CD4-positive, CD25-positive, alpha-beta regulatory T cell (primary cell): Measurements from ENCODE around the gene NPTX1. TPM values are rescaled to one million over a fixed set of nuclear protein-coding genes. Genes with fewer than 3 reads are reported as not detected.

Experiments
- ATAC-seq, 2 donors: fragments of 150-1000 bp; cut with Tn5 transposase; one replicate each; pipeline ENCODE4 v1.10.0; 2021; ENCODE audit warnings: low read depth in 2 of 2, moderate number of reproducible peaks in 2 of 2, moderate library complexity in 1 of 2
- DNase-seq, 3 donors: peaks; one replicate each; pipeline versions ENCODE4 v3.0.0 to v3.0.0-alpha.2; 2012 to 2022; ENCODE audit warnings: mixed read lengths in 1 of 3
- H3K27ac ChIP-seq: one replicate; pipeline ENCODE4 v1.7.0; 2013; ENCODE audit warnings: mild to moderate bottlenecking, low read length; ENCODE audit not compliant: insufficient read depth, poor library complexity, severe bottlenecking
- H3K27me3 ChIP-seq: one replicate; pipeline ENCODE4 v1.7.0; 2013; ENCODE audit warnings: low read length; ENCODE audit not compliant: control insufficient read depth, insufficient read depth
- H3K36me3 ChIP-seq: one replicate; pipeline ENCODE4 v1.7.0; 2013; ENCODE audit warnings: mild to moderate bottlenecking, low read length, moderate library complexity; ENCODE audit not compliant: control insufficient read depth, insufficient read depth
- H3K4me1 ChIP-seq: 2 replicates; pipeline ENCODE4 v1.7.0; 2013; ENCODE audit warnings: mild to moderate bottlenecking, low read length; ENCODE audit not compliant: insufficient read depth, control insufficient read depth, poor library complexity, severe bottlenecking
- H3K4me3 ChIP-seq: one replicate; pipeline ENCODE4 v1.7.0; 2013; ENCODE audit warnings: low read depth, mild to moderate bottlenecking, low read length, moderate library complexity
- H3K9me3 ChIP-seq, 2 experiments: 1 replicate in 1 of 2; 2 replicates in 1 of 2; pipeline ENCODE4 v1.7.0; 2013; ENCODE audit warnings: low read length in 2 of 2, mild to moderate bottlenecking in 1 of 2, moderate library complexity in 1 of 2; ENCODE audit not compliant: control insufficient read depth in 2 of 2
- H3K27ac Mint-ChIP-seq, 3 donors: one replicate each; pipeline ENCODE4 v1.8.0; 2020 to 2022; ENCODE audit warnings: mild to moderate bottlenecking in 3 of 3, mixed read lengths in 3 of 3, moderate library complexity in 2 of 3
- H3K27me3 Mint-ChIP-seq: one replicate; pipeline ENCODE4 v1.8.0; 2022; ENCODE audit warnings: mild to moderate bottlenecking, mixed read lengths
- H3K36me3 Mint-ChIP-seq: one replicate; pipeline ENCODE4 v1.8.0; 2020; ENCODE audit warnings: mixed read lengths
- H3K4me1 Mint-ChIP-seq, 4 donors: one replicate each; pipeline ENCODE4 v1.8.0; 2020 to 2022; ENCODE audit warnings: mixed read lengths in 4 of 4, mild to moderate bottlenecking in 1 of 4
- H3K4me3 Mint-ChIP-seq, 4 donors: one replicate each; pipeline ENCODE4 v1.8.0; 2020 to 2022; ENCODE audit warnings: mild to moderate bottlenecking in 4 of 4, mixed read lengths in 4 of 4, moderate library complexity in 3 of 4
- H3K9me3 Mint-ChIP-seq, 7 donors: one replicate each; pipeline ENCODE4 v1.8.0; 2020 to 2022; ENCODE audit warnings: mixed read lengths in 7 of 7, mild to moderate bottlenecking in 3 of 7, moderate library complexity in 2 of 7
- polyA plus RNA-seq, 4 donors: library from polyadenylated mRNA; unstranded; fragments of 300-500 nt; fragmentation: Illumina TruSeq; gene quantifications; one replicate each; pipeline ENCODE4 v1.2.3, GENCODE V29; 2021
- total RNA-seq: library from RNA; stranded (reverse); gene quantifications from one replicate; pipeline ENCODE4 v1.2.3, GENCODE V29; 2022

NPTX1 gene
- total and polyA plus RNA-seq, 5 donors from 2014 or later, result 0.07 to 0.22 TPM; not detected in 3

- no peaks in the 10 kb centered on the region for H3K9me3 ChIP-seq
- peaks cover 12% of the 10 kb centered on the region for H3K27me3 ChIP-seq
- H3K27ac ChIP-seq, result no peak overlapping the region
- H3K4me3 ChIP-seq, result no peak overlapping the region
- no peak overlapping the region for H3K27ac Mint-ChIP-seq
- no peaks in the 10 kb centered on the region for H3K36me3 ChIP-seq
- peaks cover 54% of the 10 kb centered on the region for H3K27me3 Mint-ChIP-seq
- H3K4me1 Mint-ChIP-seq, result peaks cover 0 to 5% (median 0%) of the 10 kb centered on the region in 4 donors
- H3K9me3 Mint-ChIP-seq, result peaks cover 0 to 2% (median 0%) of the 10 kb centered on the region in 7 donors
- DNase-seq (no peak), ATAC-seq (no peak)
- H3K36me3 Mint-ChIP-seq, result no peaks in the 10 kb centered on the region
- H3K4me3 Mint-ChIP-seq, result no peak overlapping the region
- H3K4me1 ChIP-seq, result peaks cover 24% of the 10 kb centered on the region
These were observed 5.1 kb upstream of the NPTX1 start for GRCh38 chr17:80481284-80482057.

DNA sequence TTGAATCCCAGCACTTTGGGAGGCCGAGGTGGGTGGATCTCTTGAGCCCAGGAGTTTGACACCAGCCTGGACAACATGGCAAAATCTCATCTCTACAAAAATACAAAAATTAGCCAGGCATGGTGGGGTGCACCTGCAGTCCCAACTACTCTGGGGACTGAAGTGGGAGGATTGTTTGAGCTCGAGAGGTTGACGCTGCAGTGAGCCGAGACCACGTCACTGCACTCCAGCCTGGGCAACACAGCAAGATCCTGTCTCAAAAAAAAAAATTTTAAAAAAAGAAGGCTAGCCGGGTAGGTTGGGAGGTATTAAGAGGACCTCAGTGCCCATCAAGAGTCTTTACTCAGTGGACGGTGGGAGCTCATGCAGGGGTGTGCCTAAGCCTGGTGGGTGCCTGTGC is 3.8 kb upstream of the NPTX1 start:
- Histone ChIP-seq H3K27ac (no peak overlapping the region), H3K4me1 (peaks cover 35% of the 10 kb centered on the region), H3K9me3 (no peaks in the 10 kb centered on the region), H3K27me3 (peaks cover 12% of the 10 kb centered on the region), H3K36me3 (no peaks in the 10 kb centered on the region), H3K4me3 (no peak overlapping the region)
- DNase-seq, result no peak
- Mint-ChIP-seq H3K27me3 (peaks cover 48% of the 10 kb centered on the region), H3K4me1 (peaks cover 0 to 8% (median 1%) of the 10 kb centered on the region in 4 donors), H3K36me3 (no peaks in the 10 kb centered on the region), H3K4me3 (peak overlapping the region in 1 of 4 donors; percentile 72), H3K27ac (no peak overlapping the region), H3K9me3 (peaks cover 0 to 2% (median 0%) of the 10 kb centered on the region in 7 donors)
- ATAC-seq, result no peak

DNA sequence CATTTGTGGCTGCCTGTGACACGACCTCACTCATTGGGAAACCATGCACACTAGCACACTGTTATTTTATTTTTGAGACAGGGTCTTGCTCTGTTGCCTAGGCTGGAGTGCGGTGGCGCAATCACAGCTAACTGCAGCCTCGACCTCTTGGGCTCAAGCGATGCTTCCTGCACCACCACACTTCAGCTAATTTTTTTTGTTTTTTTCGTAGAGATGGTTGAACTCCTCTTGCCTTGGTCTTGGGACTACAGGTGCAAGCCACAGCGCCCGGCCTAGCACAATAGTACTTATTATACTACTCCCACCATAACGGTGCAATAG is 2.8 kb upstream of the NPTX1 start:
- Histone ChIP-seq H3K27ac (no peak overlapping the region), H3K4me3 (no peak overlapping the region), H3K9me3 (no peaks in the 10 kb centered on the region), H3K36me3 (no peaks in the 10 kb centered on the region), H3K4me1 (peaks cover 44% of the 10 kb centered on the region), H3K27me3 (peaks cover 12% of the 10 kb centered on the region)
- peaks cover 0 to 19% (median 8%) of the 10 kb centered on the region in 4 donors for H3K4me1 Mint-ChIP-seq
- no peak overlapping the region for H3K27ac Mint-ChIP-seq
- ATAC-seq, result no peak
- H3K4me3 Mint-ChIP-seq, result peak overlapping the region in 3 of 4 donors; percentile 57 to 72 (median 70)
- peaks cover 52% of the 10 kb centered on the region for H3K27me3 Mint-ChIP-seq
- no peak for DNase-seq
- peaks cover 0 to 3% (median 0%) of the 10 kb centered on the region in 7 donors for H3K9me3 Mint-ChIP-seq
- H3K36me3 Mint-ChIP-seq, result no peaks in the 10 kb centered on the region

- no peaks in the 10 kb centered on the region for H3K36me3 ChIP-seq
- Mint-ChIP-seq H3K4me3 (peak overlapping the region in 3 of 4 donors; percentile 57 to 72 (median 70)), H3K27ac (no peak overlapping the region), H3K36me3 (no peaks in the 10 kb centered on the region), H3K27me3 (peaks cover 57% of the 10 kb centered on the region), H3K4me1 (peaks cover 0 to 22% (median 8%) of the 10 kb centered on the region in 4 donors), H3K9me3 (peaks cover 0 to 3% (median 0%) of the 10 kb centered on the region in 7 donors)
- peaks cover 12% of the 10 kb centered on the region for H3K27me3 ChIP-seq
- no peak for DNase-seq
- H3K4me3 ChIP-seq, result no peak overlapping the region
- no peak for ATAC-seq
- H3K4me1 ChIP-seq, result peaks cover 44% of the 10 kb centered on the region
- no peaks in the 10 kb centered on the region for H3K9me3 ChIP-seq
- no peak overlapping the region for H3K27ac ChIP-seq
These were observed 2.3 kb upstream of the NPTX1 start for GRCh38 chr17:80478487-80479245.

DNA sequence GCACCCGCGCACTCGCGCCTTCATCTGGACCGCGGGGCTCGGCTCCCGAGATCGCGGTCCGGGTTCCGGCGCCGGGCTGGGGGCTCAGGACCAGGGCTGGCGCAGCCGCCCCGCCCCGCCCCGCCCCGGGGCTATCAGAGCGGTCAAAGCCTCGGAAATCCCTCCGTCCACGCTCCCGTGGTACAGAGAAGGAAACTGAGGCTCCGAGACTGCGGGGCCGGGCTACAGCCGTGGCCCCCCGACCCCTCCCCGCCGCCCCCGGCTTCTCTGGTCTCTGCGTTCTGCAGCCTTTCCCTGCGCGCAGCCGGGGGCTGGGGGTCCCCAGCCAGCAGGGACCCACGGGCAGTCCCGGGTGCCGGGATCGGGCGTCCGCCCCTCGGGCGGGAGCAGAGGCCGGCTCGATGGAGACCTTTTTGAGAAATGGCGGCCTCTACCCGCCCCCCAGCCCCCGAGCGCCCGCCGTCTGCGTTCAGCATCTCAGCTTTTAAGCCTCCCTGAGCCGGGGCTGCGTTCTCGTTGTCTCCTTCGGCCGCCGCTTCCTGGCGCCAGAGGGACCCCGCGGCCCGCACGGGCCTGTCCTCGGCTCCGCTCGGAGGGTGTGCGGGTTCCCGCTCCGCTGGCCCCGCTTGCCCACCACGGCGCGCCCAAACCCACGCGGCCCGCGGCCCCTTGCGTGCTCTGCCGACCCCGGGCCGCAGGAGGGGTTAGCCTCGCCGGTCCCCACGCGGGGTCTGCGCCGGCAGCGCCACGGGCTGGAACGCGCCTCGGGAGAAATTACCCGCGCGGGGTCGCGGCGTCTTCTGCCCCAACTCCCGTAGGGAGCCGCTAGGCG is 1.5 kb upstream of the NPTX1 start:
- H3K36me3 Mint-ChIP-seq, result no peaks in the 10 kb centered on the region
- Histone ChIP-seq H3K27ac (no peak overlapping the region), H3K4me1 (peaks cover 44% of the 10 kb centered on the region), H3K9me3 (no peaks in the 10 kb centered on the region), H3K27me3 (peaks cover 12% of the 10 kb centered on the region), H3K4me3 (no peak overlapping the region), H3K36me3 (no peaks in the 10 kb centered on the region)
- H3K4me1 Mint-ChIP-seq, result peaks cover 0 to 22% (median 8%) of the 10 kb centered on the region in 4 donors
- peaks cover 62% of the 10 kb centered on the region for H3K27me3 Mint-ChIP-seq
- H3K9me3 Mint-ChIP-seq, result peaks cover 0 to 3% (median 0%) of the 10 kb centered on the region in 7 donors
- DNase-seq (peak in 1 of 3 donors; percentile 47), ATAC-seq (no peak)
- H3K4me3 Mint-ChIP-seq, result no peak overlapping the region
- H3K27ac Mint-ChIP-seq, result no peak overlapping the region

- Histone ChIP-seq H3K27ac (no peak overlapping the region), H3K27me3 (peaks cover 12% of the 10 kb centered on the region), H3K36me3 (no peaks in the 10 kb centered on the region), H3K4me1 (peaks cover 44% of the 10 kb centered on the region), H3K4me3 (no peak overlapping the region), H3K9me3 (no peaks in the 10 kb centered on the region)
- no peaks in the 10 kb centered on the region for H3K36me3 Mint-ChIP-seq
- no peak for ATAC-seq
- H3K27me3 Mint-ChIP-seq, result peaks cover 60% of the 10 kb centered on the region
- DNase-seq, result no peak
- peaks cover 0 to 27% (median 9%) of the 10 kb centered on the region in 4 donors for H3K4me1 Mint-ChIP-seq
- no peak overlapping the region for H3K27ac Mint-ChIP-seq
- peak overlapping the region in 1 of 4 donors; percentile 16 for H3K4me3 Mint-ChIP-seq
- H3K9me3 Mint-ChIP-seq, result peaks cover 0 to 3% (median 0%) of the 10 kb centered on the region in 7 donors
These were observed 655 bp upstream of the NPTX1 start for GRCh38 chr17:80476877-80477646.
